BJ (cell line): ENCODE data around the gene PEX26. TPM values are rescaled to one million over a fixed set of nuclear protein-coding genes. Genes with fewer than 3 reads are reported as not detected.

Experiments used
- CTCF ChIA-PET: fragments of 350-600 bp; formaldehyde crosslinking; extraction: SDS; loops from one replicate; lab custom pipeline; 2021; ENCODE audit warnings: antibody characterized with exemption, inconsistent platforms; lab: Yijun Ruan, JAX
- POLR2A ChIA-PET: fragments of 300-600 bp; sonication (Branson Sonifier 250); formaldehyde crosslinking; extraction: SDS; loops from one replicate; lab custom pipeline; 2021; ENCODE audit warnings: antibody characterized with exemption; lab: Charles Lee
- DNase-seq: peaks from one replicate; pipeline ENCODE4 v3.0.0-alpha.2; 2011; ENCODE audit warnings: low read depth
- H3K27me3 ChIP-seq: 2 replicates; pipeline ENCODE4 v1.6.0; 2011; ENCODE audit warnings: low read length; ENCODE audit not compliant: control insufficient read depth, insufficient read depth
- H3K36me3 ChIP-seq: 2 replicates; pipeline ENCODE4 v1.5.1; 2011; ENCODE audit warnings: low read length; ENCODE audit not compliant: control insufficient read depth, insufficient read depth
- H3K4me3 ChIP-seq: 2 replicates; pipeline ENCODE4 v1.5.1; 2011; ENCODE audit warnings: low read depth, mild to moderate bottlenecking, control low read depth, low read length
- CTCF ChIP-seq: IDR thresholded peaks from 2 replicates; pipeline ENCODE4 v1.5.1; 2011; ENCODE audit warnings: low read depth, mild to moderate bottlenecking, control low read depth, inconsistent platforms, low read length, moderate library complexity; ENCODE audit not compliant: insufficient read depth
- polyA plus RNA-seq: library from polyadenylated mRNA; depleted of rRNA; stranded (reverse); fragments of >200 nt; gene quantifications from 2 replicates; pipeline ENCODE4 v1.2.3, GENCODE V29; 2011

The PEX26 gene
- polyA plus RNA-seq, 1 experiment, result 30.6 TPM

GRCh38 chr22:18115906-18116371, 38.1 kb downstream of the PEX26 start:
- CTCF ChIA-PET, result interaction anchor here (0.5 to 1.1 kb wide), 2 partner anchors 18 to 42 kb away, joined by 3 read pairs; no protein-coding TSS in a partner anchor
- Histone ChIP-seq H3K36me3 (no peaks in the 10 kb centered on the region), H3K4me3 (no peak overlapping the region), H3K27me3 (peaks cover 3% of the 10 kb centered on the region)
- no peak for TF ChIP-seq CTCF
- no peak for DNase-seq
- POLR2A ChIA-PET, result no interaction called here

- TF ChIP-seq CTCF, result no peak
- no peak overlapping the region for H3K4me3 ChIP-seq
- no peak for DNase-seq
- H3K36me3 ChIP-seq, result no peaks in the 10 kb centered on the region
- peaks cover under 1% of the 10 kb centered on the region; the same call in 1 of the 2 replicates for H3K27me3 ChIP-seq
- ChIA-PET CTCF (no interaction called here), POLR2A (no interaction called here)
Observed at GRCh38 chr22:18116634-18117033, 38.8 kb downstream of the PEX26 start.

- Histone ChIP-seq H3K4me3 (no peak overlapping the region), H3K27me3 (no peaks in the 10 kb centered on the region), H3K36me3 (no peaks in the 10 kb centered on the region)
- no peak for DNase-seq
- ChIA-PET POLR2A (no interaction called here), CTCF (interaction anchor here (1.8 kb wide), 1 partner anchor 38 kb away, joined by 5 read pairs; no protein-coding TSS in a partner anchor)
- no peak for TF ChIP-seq CTCF
Observed at GRCh38 chr22:18118345-18118915, 40.6 kb downstream of the PEX26 start.

- Histone ChIP-seq H3K4me3 (no peak overlapping the region), H3K27me3 (no peaks in the 10 kb centered on the region), H3K36me3 (no peaks in the 10 kb centered on the region)
- ChIA-PET POLR2A (no interaction called here), CTCF (interaction anchor here (1.8 kb wide), 1 partner anchor 37 kb away, joined by 5 read pairs; no protein-coding TSS in a partner anchor)
- no peak for TF ChIP-seq CTCF
- DNase-seq, result no peak
Observed at GRCh38 chr22:18119409-18120110, 41.8 kb downstream of the PEX26 start.

GRCh38 chr22:18120857-18121256, 43.1 kb downstream of the PEX26 start:
- H3K36me3 ChIP-seq, result no peaks in the 10 kb centered on the region
- no peaks in the 10 kb centered on the region for H3K27me3 ChIP-seq
- ChIA-PET POLR2A (no interaction called here), CTCF (no interaction called here)
- no peak for TF ChIP-seq CTCF
- no peak overlapping the region for H3K4me3 ChIP-seq
- no peak for DNase-seq
